SK-N-SH treated with all-trans-retinoic acid at 6 μM for 48 hours (cell line): Measurements from ENCODE around the gene SYNPO2.

Source experiments
- ATAC-seq: fragments of 200-7000 bp; cut with Tn5 transposase; 3 replicates; pipeline ENCODE4 v1.9.1; 2020; ENCODE audit warnings: mild to moderate bottlenecking, moderate library complexity
- ARNTL ChIP-seq: fragments of 450-650 bp; formaldehyde crosslinking; IDR thresholded peaks from 2 replicates; pipeline ENCODE4 v1.5.0; 2020; ENCODE audit warnings: low read depth, mild to moderate bottlenecking, moderate library complexity, borderline replicate concordance
- BACH2 ChIP-seq: fragments of 250-450 bp; sonication (Bioruptor Pico); IDR thresholded peaks from 2 replicates; pipeline ENCODE4 v1.9.0; 2021; ENCODE audit warnings: mild to moderate bottlenecking, borderline replicate concordance
- CREB5 ChIP-seq: fragments of 250-450 bp; sonication (Bioruptor Pico); IDR thresholded peaks from 2 replicates; pipeline ENCODE4 v1.5.1; 2020; ENCODE audit warnings: low read depth, mild to moderate bottlenecking, moderate library complexity
- ESRRG ChIP-seq: fragments of 250-450 bp; sonication (Bioruptor Pico); IDR thresholded peaks from 2 replicates; pipeline ENCODE4 v1.6.1; 2021; ENCODE audit warnings: mild to moderate bottlenecking
- GLIS3 ChIP-seq: fragments of 250-450 bp; sonication (Bioruptor Pico); IDR thresholded peaks from 2 replicates; pipeline ENCODE4 v1.5.0; 2020; ENCODE audit warnings: mild to moderate bottlenecking, moderate library complexity
- ISL1 ChIP-seq: fragments of 250-450 bp; sonication (Bioruptor Pico); IDR thresholded peaks from 2 replicates; pipeline ENCODE4 v2.1.2; 2022; ENCODE audit warnings: mild to moderate bottlenecking, moderate library complexity
- OSR1 ChIP-seq: fragments of 250-450 bp; sonication (Bioruptor Pico); IDR thresholded peaks from 2 replicates; pipeline ENCODE4 v1.8.0; 2022; ENCODE audit warnings: moderate library complexity, mild to moderate bottlenecking, inconsistent platforms
- PATZ1 ChIP-seq: fragments of 250-450 bp; sonication (Bioruptor Pico); IDR thresholded peaks from 2 replicates; pipeline ENCODE4 v1.8.0; 2020; ENCODE audit warnings: mild to moderate bottlenecking, moderate library complexity, borderline replicate concordance
- POU6F1 ChIP-seq: fragments of 250-450 bp; sonication (Bioruptor Pico); IDR thresholded peaks from 2 replicates; pipeline ENCODE4 v1.8.0; 2021; ENCODE audit warnings: low read depth, mild to moderate bottlenecking, moderate library complexity, borderline replicate concordance
- RARB ChIP-seq: fragments of 250-450 bp; sonication (Bioruptor Pico); IDR thresholded peaks from 2 replicates; pipeline ENCODE4 v1.8.0; 2021; ENCODE audit warnings: mild to moderate bottlenecking, moderate library complexity
- SNAI2 ChIP-seq: fragments of 250-450 bp; sonication (Bioruptor Pico); IDR thresholded peaks from 2 replicates; pipeline ENCODE4 v1.5.0; 2020; ENCODE audit warnings: mild to moderate bottlenecking, moderate library complexity
- TCF4 ChIP-seq: fragments of 250-450 bp; sonication (Bioruptor Pico); IDR thresholded peaks from 2 replicates; pipeline ENCODE4 v1.8.0; 2021; ENCODE audit warnings: mild to moderate bottlenecking, moderate library complexity, borderline replicate concordance
- ZC3H10 ChIP-seq: fragments of 250-450 bp; sonication (Bioruptor Pico); IDR thresholded peaks from 2 replicates; pipeline ENCODE4 v1.5.1; 2021; ENCODE audit warnings: mild to moderate bottlenecking, moderate library complexity
- ZFP3 ChIP-seq: fragments of 250-450 bp; sonication (Bioruptor Pico); IDR thresholded peaks from 2 replicates; pipeline ENCODE4 v1.5.0; 2020; ENCODE audit warnings: mild to moderate bottlenecking, moderate library complexity
- ZFP30 ChIP-seq: fragments of 450-650 bp; formaldehyde crosslinking; IDR thresholded peaks from 2 replicates; pipeline ENCODE4 v1.5.0; 2022; ENCODE audit warnings: mild to moderate bottlenecking, moderate library complexity
- ZNF565 ChIP-seq: fragments of 450-650 bp; formaldehyde crosslinking; conservative IDR thresholded peaks from 2 replicates; pipeline ENCODE4 v1.5.0; 2020; ENCODE audit warnings: low read depth, mild to moderate bottlenecking, moderate library complexity
- ZNF70 ChIP-seq: fragments of 450-650 bp; formaldehyde crosslinking; IDR thresholded peaks from 2 replicates; pipeline ENCODE4 v1.5.0; 2020; ENCODE audit warnings: mild to moderate bottlenecking, moderate library complexity
- ZNF8 ChIP-seq: fragments of 450-650 bp; formaldehyde crosslinking; IDR thresholded peaks from 2 replicates; pipeline ENCODE4 v1.5.0; 2020; ENCODE audit warnings: mild to moderate bottlenecking, moderate library complexity
- TF ChIP-seq, protein P1 (sequence below): fragments of 250-450 bp; sonication (Bioruptor Pico); IDR thresholded peaks from 2 replicates; pipeline ENCODE4 v1.5.1; 2021; ENCODE audit warnings: mild to moderate bottlenecking, moderate library complexity

SYNPO2 gene

DNA sequence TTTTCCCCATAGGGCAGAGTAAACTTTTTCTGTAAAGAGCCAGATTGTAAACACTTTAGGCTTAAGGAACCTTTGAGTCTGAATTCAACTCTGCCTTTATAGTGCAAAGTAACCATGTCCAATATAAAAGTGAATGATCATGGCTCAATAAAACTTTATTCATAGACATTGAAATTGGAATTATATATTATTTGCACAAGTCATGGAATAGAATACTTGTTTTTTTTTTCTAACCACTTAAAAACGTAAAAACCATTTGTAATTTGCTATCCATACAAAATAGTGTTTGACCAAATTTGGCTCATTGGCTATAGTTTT is 192.8 kb downstream of the SYNPO2 start:
- ATAC-seq = no peak
- TF ChIP-seq, protein P1, sequence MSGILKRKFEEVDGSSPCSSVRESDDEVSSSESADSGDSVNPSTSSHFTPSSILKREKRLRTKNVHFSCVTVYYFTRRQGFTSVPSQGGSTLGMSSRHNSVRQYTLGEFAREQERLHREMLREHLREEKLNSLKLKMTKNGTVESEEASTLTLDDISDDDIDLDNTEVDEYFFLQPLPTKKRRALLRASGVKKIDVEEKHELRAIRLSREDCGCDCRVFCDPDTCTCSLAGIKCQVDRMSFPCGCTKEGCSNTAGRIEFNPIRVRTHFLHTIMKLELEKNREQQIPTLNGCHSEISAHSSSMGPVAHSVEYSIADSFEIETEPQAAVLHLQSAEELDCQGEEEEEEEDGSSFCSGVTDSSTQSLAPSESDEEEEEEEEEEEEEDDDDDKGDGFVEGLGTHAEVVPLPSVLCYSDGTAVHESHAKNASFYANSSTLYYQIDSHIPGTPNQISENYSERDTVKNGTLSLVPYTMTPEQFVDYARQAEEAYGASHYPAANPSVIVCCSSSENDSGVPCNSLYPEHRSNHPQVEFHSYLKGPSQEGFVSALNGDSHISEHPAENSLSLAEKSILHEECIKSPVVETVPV (CRISPR knock-in tag) = no peak
- TF ChIP-seq ARNTL (CRISPR knock-in tag) = no peak

DNA sequence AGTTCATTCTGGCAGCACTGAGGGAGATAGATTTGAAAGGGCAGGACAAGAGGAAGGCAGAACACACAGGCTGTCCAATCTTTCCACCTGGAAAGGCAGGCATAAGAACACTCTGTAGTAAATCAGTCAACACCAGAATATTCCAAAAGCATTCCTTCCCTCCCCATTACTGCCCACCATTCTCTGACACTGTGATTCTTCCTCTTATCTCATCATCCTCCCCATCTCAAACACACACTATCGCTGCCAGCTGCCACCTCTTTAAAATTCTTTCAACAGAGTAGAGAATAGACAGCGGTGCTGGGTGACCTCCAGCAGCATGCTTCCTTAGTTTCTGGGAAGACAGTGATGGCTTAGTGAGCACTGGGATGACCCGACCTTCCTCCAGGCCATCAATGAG is 193.3 kb downstream of the SYNPO2 start:
- ATAC-seq = no peak
- TF ChIP-seq, protein P1 (CRISPR knock-in tag) = no peak
- TF ChIP-seq RARB (no peak), BACH2 (CRISPR knock-in tag) (no peak)

GRCh38 chr4:119082661-119083060 is 194.0 kb downstream of the SYNPO2 start:
- no peak for ATAC-seq
- TF ChIP-seq PATZ1 (CRISPR knock-in tag) (no peak), POU6F1 (CRISPR knock-in tag) (no peak), RARB (no peak), ZNF8 (no peak), TCF4 (CRISPR knock-in tag) (no peak), GLIS3 (CRISPR knock-in tag) (no peak), SNAI2 (CRISPR knock-in tag) (no peak), OSR1 (CRISPR knock-in tag) (no peak), ZC3H10 (CRISPR knock-in tag) (no peak)

DNA sequence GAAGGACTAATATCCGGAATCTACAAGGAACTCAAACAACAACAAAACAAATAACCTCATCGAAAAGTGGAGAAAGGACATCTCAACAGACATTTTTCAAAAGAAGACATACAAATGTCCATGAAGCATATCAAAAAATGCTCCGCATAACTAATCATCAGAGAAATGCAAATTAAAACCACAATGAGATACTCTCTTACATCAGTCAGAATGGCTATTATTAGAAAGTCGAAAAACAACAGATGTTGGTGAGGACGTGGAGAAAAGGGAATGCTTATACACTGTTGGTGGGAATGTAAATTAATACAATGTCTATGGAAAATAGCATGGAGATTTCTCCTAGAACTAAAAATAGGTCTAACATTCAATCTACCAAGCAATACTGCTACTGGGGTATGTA is 195.9 kb downstream of the SYNPO2 start:
- no peak for ATAC-seq

DNA sequence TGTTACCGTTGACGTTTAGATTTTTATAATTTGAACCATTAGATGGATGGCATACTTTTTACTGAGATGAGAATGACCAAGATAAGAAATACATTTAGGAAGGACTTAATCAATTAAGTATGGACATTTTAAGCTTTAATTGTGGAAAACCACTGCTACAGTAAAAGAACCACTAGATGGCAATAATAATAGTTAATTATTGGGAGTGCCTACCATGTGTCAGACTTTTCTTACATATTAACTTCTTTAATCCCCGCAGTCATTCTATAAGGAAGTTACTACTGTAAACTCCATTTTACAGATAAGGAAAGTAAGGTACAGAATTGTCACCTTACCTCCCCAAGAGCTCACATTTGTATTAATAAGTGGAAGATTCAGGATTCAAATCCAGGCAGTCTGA is 198.5 kb downstream of the SYNPO2 start:
- TF ChIP-seq ZNF8 (no peak), GLIS3 (CRISPR knock-in tag) (no peak), ZFP3 (CRISPR knock-in tag) (no peak), SNAI2 (CRISPR knock-in tag) (no peak), ZNF565 (CRISPR knock-in tag) (no peak), BACH2 (CRISPR knock-in tag) (no peak), CREB5 (CRISPR knock-in tag) (no peak), ESRRG (no peak), OSR1 (CRISPR knock-in tag) (no peak), ZFP30 (CRISPR knock-in tag) (no peak), ISL1 (CRISPR knock-in tag) (no peak), TCF4 (CRISPR knock-in tag) (no peak), PATZ1 (CRISPR knock-in tag) (no peak)
- ATAC-seq = peak; percentile 61

More for the DNA sequence above, 195.9 kb downstream of the SYNPO2 start:
- no peak for TF ChIP-seq OSR1 (CRISPR knock-in tag)
- no peak for TF ChIP-seq TCF4 (CRISPR knock-in tag)
- TF ChIP-seq ESRRG = no peak
- no peak for TF ChIP-seq ZFP30 (CRISPR knock-in tag)
- no peak for TF ChIP-seq SNAI2 (CRISPR knock-in tag)
- no peak for TF ChIP-seq ZNF70 (CRISPR knock-in tag)
- TF ChIP-seq ARNTL (CRISPR knock-in tag) = no peak
